ENCODE data around the gene MAST4.
"Not testable (repeated sequence)": the region's sequence is repeated elsewhere in the genome, so short reads cannot be mapped to it uniquely, and the experiment has no call there.

The MAST4 gene

GRCh38 chr5:66694036-66694435 lies 97.8 kb downstream of the MAST4 start:
- DNase-seq (ENCODE audit: low read depth in 1 of 2, low spot score in 1 of 2) = no peak

GRCh38 chr5:66695840-66696239 lies 99.6 kb downstream of the MAST4 start:
- not testable (repeated sequence) for DNase-seq (ENCODE audit: low read depth in 1 of 2, low spot score in 1 of 2)

- DNase-seq (ENCODE audit: low read depth in 1 of 2, low spot score in 1 of 2) = no peak
Measured at GRCh38 chr5:66697796-66698564, 101.8 kb downstream of the MAST4 start.

- DNase-seq (ENCODE audit: low read depth in 1 of 2, low spot score in 1 of 2) = no peak
Measured at GRCh38 chr5:66701244-66701643, 105.1 kb downstream of the MAST4 start.

- no peak for DNase-seq (ENCODE audit: low read depth in 1 of 2, low spot score in 1 of 2)
Measured at GRCh38 chr5:66702426-66702825, 106.2 kb downstream of the MAST4 start.

GRCh38 chr5:66704790-66705425 lies 108.7 kb downstream of the MAST4 start:
- DNase-seq (ENCODE audit: low read depth in 1 of 2, low spot score in 1 of 2) = no peak

GRCh38 chr5:66708368-66708767 lies 112.2 kb downstream of the MAST4 start:
- DNase-seq (ENCODE audit: low read depth in 1 of 2, low spot score in 1 of 2) = no peak

GRCh38 chr5:66710557-66711088 lies 114.4 kb downstream of the MAST4 start:
- no peak for DNase-seq (ENCODE audit: low read depth in 1 of 2, low spot score in 1 of 2)

- no peak for DNase-seq (ENCODE audit: low read depth in 1 of 2, low spot score in 1 of 2)
Measured at GRCh38 chr5:66713998-66714397, 117.8 kb downstream of the MAST4 start.

GRCh38 chr5:66717455-66718373 lies 121.5 kb downstream of the MAST4 start:
- no peak for DNase-seq (ENCODE audit: low read depth in 1 of 2, low spot score in 1 of 2)

GRCh38 chr5:66718374-66719002 lies 122.3 kb downstream of the MAST4 start:
- no peak for DNase-seq (ENCODE audit: low read depth in 1 of 2, low spot score in 1 of 2)

GRCh38 chr5:66720780-66721179 lies 124.6 kb downstream of the MAST4 start:
- no peak for DNase-seq (ENCODE audit: low read depth in 1 of 2, low spot score in 1 of 2)

- no peak for DNase-seq (ENCODE audit: low read depth in 1 of 2, low spot score in 1 of 2)
Measured at GRCh38 chr5:66722686-66723085, 126.5 kb downstream of the MAST4 start.

GRCh38 chr5:66724349-66725139 lies 128.4 kb downstream of the MAST4 start:
- no peak for DNase-seq (ENCODE audit: low read depth in 1 of 2, low spot score in 1 of 2)

GRCh38 chr5:66727630-66728029 lies 131.4 kb downstream of the MAST4 start:
- no peak for DNase-seq (ENCODE audit: low read depth in 1 of 2, low spot score in 1 of 2)

GRCh38 chr5:66728049-66728448 lies 131.9 kb downstream of the MAST4 start:
- no peak for DNase-seq (ENCODE audit: low read depth in 1 of 2, low spot score in 1 of 2)

GRCh38 chr5:66737096-66737495 lies 140.9 kb downstream of the MAST4 start:
- DNase-seq (ENCODE audit: low read depth in 1 of 2, low spot score in 1 of 2) = no peak

- DNase-seq (ENCODE audit: low read depth in 1 of 2, low spot score in 1 of 2) = no peak
Measured at GRCh38 chr5:66738136-66738535, 141.9 kb downstream of the MAST4 start.

GRCh38 chr5:66739021-66739420 lies 142.8 kb downstream of the MAST4 start:
- no peak for DNase-seq (ENCODE audit: low read depth in 1 of 2, low spot score in 1 of 2)

- no peak for DNase-seq (ENCODE audit: low read depth in 1 of 2, low spot score in 1 of 2)
Measured at GRCh38 chr5:66739951-66740350, 143.8 kb downstream of the MAST4 start.

Measured in stimulated activated CD4-positive, alpha-beta T cell treated with anti-CD3 and anti-CD28 coated beads, Interleukin-15, amount 100 ng/mL, for 1 hour (primary cell).